Fibroblast of gingiva (primary cell): ENCODE results near the gene DCTD.

Experiments
- DNase-seq: peaks from one replicate; pipeline ENCODE4 v3.0.0-alpha.2; 2011; ENCODE audit warnings: low read depth

The DCTD gene

GRCh38 chr4:182893047-182893446 is 24.1 kb downstream of the DCTD start:
- DNase-seq: no peak

- DNase-seq: no peak
These were observed 27.0 kb downstream of the DCTD start for GRCh38 chr4:182890202-182890601.

DNA sequence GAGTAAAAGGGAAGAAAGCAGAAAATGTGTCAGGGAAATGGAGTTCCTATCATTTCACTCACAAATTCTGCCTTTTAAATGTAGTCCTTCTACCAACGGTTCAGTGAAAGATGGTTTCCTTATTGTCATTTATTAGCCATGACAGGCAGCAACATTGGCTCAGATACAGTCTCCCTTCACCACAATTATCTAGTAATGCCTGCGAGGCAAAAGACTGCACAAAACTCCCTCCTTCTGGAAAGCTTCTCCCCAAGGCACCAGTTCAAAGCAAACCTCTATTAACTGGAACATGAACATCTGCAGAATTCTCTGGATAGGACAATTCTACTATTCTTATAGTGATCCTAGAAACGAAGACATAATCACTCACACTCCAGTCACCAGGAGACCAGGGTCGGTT is 28.3 kb downstream of the DCTD start:
- no peak for DNase-seq

DNA sequence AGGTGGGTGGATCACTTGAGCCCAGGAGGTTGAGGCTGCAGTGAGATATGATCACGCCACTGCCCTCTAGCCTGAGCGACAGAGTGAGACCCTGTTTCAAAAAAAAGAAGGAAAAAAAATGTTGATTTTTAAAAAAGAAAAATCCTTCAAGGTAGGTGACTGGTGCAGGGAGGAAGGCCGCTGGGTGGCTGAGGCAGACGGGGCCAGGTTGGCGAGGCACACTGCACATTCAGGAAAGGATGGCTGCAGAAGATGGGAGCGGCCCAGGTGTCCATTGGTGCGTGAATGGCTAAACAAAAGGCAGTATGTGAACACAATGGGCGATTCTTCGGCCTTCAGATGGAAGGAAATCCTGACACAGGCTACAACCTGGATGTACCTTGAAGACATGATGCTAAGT is 30.4 kb downstream of the DCTD start:
- DNase-seq: no peak

- no peak for DNase-seq
These were observed 31.0 kb downstream of the DCTD start for GRCh38 chr4:182886205-182886604.

DNA sequence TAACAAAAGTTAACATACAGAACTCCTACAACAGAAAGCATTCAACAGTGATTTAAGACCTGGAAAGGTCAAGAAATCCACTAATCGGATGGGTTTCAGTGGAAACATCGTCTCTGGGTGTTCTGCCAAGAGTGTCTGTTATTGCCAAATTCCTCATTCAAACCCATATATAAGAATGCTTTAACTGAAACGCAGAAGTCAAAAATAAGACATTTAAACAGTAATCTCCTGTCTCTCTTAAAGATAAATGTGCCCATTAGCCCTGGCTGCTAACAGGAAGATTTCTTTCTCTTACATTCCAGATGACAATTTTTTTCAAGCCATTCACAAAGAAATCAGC is 31.5 kb downstream of the DCTD start:
- DNase-seq: peak; percentile 69

DNA sequence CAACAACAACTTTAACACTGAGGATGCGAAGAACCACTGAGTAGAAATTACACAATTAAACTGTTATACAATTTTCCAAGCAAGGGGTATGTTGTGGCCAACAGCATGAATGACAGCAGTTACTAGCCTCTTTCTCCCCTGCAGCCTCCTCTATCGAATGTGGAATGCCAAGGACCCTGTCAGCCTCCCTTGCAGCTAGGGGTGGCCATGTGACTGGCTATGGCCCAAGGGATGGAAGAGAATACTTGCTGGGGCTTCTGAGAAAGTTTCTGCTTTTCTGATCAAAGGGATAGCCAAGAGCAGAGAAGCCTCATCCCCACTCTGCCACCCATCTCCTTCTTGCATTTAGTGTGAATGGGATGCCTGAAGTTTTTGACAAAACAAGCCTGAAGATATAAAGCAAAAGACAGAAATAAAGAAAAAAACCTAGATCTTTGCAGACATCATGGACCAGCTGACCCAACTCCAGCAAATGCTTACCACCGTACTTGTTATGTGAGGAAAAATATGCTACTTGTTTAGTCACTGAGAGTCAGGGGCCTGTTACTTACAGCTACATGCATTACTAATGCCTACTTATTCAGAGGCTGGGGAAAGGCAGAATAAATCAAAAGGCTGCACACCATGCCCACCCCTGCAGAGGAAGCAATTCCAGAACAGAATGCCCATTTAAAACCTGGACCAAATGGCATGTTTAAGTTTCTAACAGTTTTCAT is 32.0 kb downstream of the DCTD start:
- DNase-seq: no peak

GRCh38 chr4:182884040-182884439 is 33.1 kb downstream of the DCTD start:
- DNase-seq: peak; percentile 78

GRCh38 chr4:182883351-182883750 is 33.8 kb downstream of the DCTD start:
- DNase-seq: no peak

DNA sequence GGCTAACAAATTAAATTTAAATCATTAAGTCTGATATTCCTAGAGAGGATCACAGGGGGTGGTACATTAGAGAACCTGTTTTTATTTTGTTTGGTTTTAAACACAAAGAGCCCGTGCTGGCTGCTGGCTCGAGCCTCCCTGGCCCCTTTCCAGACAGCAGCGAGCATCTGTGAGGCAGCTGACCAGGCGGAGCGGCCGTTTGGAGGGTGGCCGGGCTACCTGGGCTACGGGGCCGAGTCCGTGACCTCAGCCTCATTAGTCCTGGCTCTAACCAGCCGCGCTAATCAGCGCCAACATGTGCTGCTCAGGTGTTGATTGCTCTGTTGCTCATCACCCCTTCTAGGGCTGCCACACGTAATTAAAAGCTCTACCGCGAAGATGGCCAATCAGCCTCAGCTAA is 35.3 kb downstream of the DCTD start:
- DNase-seq: no peak

- no peak for DNase-seq
These were observed 36.5 kb downstream of the DCTD start for GRCh38 chr4:182880387-182881356.

- no peak for DNase-seq
These were observed 37.3 kb downstream of the DCTD start for GRCh38 chr4:182879913-182880312.

- DNase-seq: no peak
These were observed 38.3 kb downstream of the DCTD start for GRCh38 chr4:182878633-182879495.

GRCh38 chr4:182877326-182877883 is 39.8 kb downstream of the DCTD start:
- no peak for DNase-seq

DNA sequence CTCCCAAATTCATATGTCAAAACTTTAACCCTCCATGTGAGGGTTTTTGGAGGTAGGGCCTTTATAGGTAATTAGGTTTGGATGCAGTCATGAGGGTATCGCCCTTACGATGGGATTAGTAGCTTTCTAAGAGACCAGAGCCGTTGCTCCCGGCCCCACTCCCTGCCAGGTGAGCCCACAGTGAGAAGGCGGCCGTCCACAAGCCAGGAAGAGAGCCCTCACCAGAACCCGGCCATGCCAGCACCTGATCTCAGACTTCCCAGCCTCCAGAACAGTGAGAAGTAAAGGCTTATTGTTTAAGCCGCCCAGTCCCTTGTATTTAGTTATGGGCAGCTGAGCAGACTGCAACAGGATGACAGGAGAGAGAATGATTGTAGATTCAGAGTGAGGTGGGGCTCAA is 40.8 kb downstream of the DCTD start:
- no peak for DNase-seq

DNA sequence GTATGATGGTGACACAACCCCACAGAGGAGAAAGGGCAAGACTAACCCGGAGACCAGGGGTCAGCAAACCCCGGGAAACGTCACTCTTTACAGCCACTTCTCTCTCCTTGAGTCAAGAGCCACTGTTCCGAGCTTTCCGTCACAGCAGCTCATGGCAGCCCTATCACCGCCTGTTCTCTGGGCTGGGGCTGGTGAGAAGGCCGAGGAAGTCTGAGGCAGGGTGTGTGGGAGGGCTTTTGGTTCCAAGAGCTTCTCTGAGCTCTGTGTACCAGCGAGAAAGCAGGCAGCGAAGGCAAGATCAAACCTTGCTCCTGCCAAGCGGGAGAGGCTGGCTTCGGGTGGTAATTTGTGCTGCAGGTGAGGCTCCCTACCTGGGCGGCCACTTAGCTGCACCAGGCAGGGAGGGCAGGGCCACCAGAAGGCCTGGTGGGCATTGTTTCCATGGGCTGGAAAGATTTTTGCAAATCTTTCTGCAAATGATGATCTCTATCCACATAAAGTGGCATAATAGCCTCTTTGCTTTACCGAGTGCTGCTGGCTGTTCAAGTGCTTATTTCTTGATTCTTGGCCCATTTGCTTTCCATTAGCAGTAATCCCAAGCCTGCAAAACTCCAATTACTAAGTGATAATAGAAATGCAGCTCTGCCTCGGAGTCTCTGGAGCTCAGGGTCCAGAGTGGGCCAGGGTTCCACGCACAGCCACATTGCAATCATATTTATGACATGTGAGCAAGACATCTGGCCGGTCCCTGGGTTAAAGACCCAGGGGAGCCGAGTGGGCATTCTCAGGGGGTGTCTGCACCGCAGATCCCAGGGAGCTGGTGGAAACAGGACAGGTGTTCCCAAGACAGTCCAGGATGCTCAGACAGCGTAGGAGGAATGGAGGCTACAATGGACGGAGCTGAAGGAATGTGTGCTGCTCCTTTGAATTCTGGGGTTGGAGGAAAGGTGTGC is 41.5 kb downstream of the DCTD start:
- no peak for DNase-seq

- DNase-seq: no peak
These were observed 42.3 kb downstream of the DCTD start for GRCh38 chr4:182874797-182875345.

DNA sequence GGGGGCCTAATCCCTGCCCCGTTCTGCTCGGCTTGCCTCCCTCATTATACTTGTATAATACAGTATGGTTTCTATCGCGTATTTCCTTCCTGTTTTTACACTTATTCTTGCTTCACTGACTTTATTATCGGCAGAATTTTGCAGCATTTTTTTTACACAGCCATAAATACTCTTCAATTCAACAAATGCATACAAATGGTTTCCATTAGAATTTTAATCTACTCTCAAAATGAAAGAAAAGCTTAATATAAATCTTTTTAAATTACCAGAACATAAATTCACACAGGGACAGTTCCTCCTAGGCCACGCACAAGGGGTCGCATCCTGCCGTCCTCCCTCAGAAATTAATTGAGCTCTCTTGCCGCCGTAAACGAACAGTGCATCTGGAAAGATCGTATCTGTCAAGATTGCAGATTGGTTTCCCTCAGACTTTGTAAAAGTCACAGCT is 42.9 kb downstream of the DCTD start:
- DNase-seq: no peak

DNA sequence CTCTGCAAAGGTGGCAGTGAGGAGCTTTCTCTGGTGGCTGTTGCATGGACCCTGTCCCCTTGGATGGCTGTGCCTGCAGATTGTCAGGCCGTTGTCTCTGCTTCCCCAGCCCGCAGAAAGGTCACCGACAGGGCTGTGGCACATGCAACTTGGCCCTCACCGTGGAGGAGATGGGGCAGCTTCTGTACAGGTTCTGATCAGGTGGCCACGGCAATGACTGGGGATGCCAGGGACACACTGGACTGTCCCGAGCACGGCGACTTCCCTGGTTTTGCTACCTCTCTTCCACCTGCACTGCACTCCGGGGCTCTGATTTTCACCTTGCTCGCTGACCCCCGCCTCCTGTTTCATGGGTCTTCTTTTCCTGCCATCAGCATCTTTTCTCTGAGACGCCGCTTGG is 43.5 kb downstream of the DCTD start:
- no peak for DNase-seq

- no peak for DNase-seq
These were observed 43.9 kb downstream of the DCTD start for GRCh38 chr4:182873289-182873688.

GRCh38 chr4:182872886-182873285 is 44.3 kb downstream of the DCTD start:
- DNase-seq: no peak
